Endodermal cell (in vitro differentiated cells): ENCODE measurements around the gene RHOV. TPM values are rescaled to one million over a fixed set of nuclear protein-coding genes. Genes with fewer than 3 reads are reported as not detected.

ENCODE experiments used
- DNase-seq: peaks from one replicate; pipeline ENCODE4 v3.0.0-alpha.2; 2017
- H3K27ac ChIP-seq: 2 replicates; pipeline ENCODE4 v1.5.1; 2013; ENCODE audit warnings: mild to moderate bottlenecking, low read depth, low read length, moderate library complexity
- H3K27me3 ChIP-seq: 2 replicates; pipeline ENCODE4 v1.6.1; 2013; ENCODE audit warnings: mild to moderate bottlenecking, low read length, moderate library complexity; ENCODE audit not compliant: insufficient read depth, control insufficient read depth, poor library complexity, severe bottlenecking
- H3K36me3 ChIP-seq: 2 replicates; pipeline ENCODE4 v1.7.0; 2013; ENCODE audit warnings: mild to moderate bottlenecking, low read length, moderate library complexity; ENCODE audit not compliant: control insufficient read depth, insufficient read depth
- H3K4me1 ChIP-seq: one replicate; pipeline ENCODE4 v1.7.0; 2013; ENCODE audit warnings: low read length; ENCODE audit not compliant: control insufficient read depth, insufficient read depth
- H3K4me3 ChIP-seq: 2 replicates; pipeline ENCODE4 v1.5.1; 2013; ENCODE audit warnings: mild to moderate bottlenecking, low read length, moderate library complexity
- H3K9ac ChIP-seq: 2 replicates; pipeline ENCODE4 v1.6.1; 2013; ENCODE audit warnings: mild to moderate bottlenecking, low read length, moderate library complexity; ENCODE audit not compliant: poor library complexity, severe bottlenecking; ENCODE audit errors: extremely low read depth
- H3K9me3 ChIP-seq: 2 replicates; pipeline ENCODE4 v1.6.1; 2013; ENCODE audit warnings: mild to moderate bottlenecking, low read length, moderate library complexity; ENCODE audit not compliant: control insufficient read depth
- H3K27ac Mint-ChIP-seq: 2 replicates; pipeline ENCODE4 v1.8.0; 2020; ENCODE audit warnings: mixed read lengths
- H3K27me3 Mint-ChIP-seq: 2 replicates; pipeline ENCODE4 v1.8.0; 2021; ENCODE audit warnings: mild to moderate bottlenecking, mixed read lengths; ENCODE audit not compliant: insufficient read depth
- H3K36me3 Mint-ChIP-seq: 2 replicates; pipeline ENCODE4 v1.8.0; 2020; ENCODE audit warnings: low read depth, mixed read lengths
- H3K4me1 Mint-ChIP-seq: 2 replicates; pipeline ENCODE4 v1.8.0; 2020; ENCODE audit warnings: mixed read lengths
- H3K4me3 Mint-ChIP-seq: 2 replicates; pipeline ENCODE4 v1.8.0; 2020; ENCODE audit warnings: mild to moderate bottlenecking, moderate library complexity, mixed read lengths
- H3K9me3 Mint-ChIP-seq: 2 replicates; pipeline ENCODE4 v1.8.0; 2020; ENCODE audit warnings: mild to moderate bottlenecking, mixed read lengths
- WGBS, 2 experiments: methylation state at CpG; one replicate each; pipeline versions ENCODE4 v1.1.5 to v1.1.7; 2013; ENCODE audit warnings: missing lambda C conversion rate in 2 of 2, mixed read lengths in 1 of 2; ENCODE audit not compliant: insufficient coverage in 1 of 2, insufficient read length in 1 of 2; 5-methylcytosine and 5-hydroxymethylcytosine counted together
- long read RNA-seq, 4 experiments: library from polyadenylated mRNA in 2 of 4; library from RNA in 1 of 4; library from capped mRNA in 1 of 4; stranded (forward) in 3 of 4; unstranded in 1 of 4; transcript quantifications; one replicate each; pipeline ENCODE4 v2.0.0, GENCODE V29; 2020 to 2021; ENCODE audit warnings: inconsistent platforms in 1 of 4
- polyA plus RNA-seq, 2 experiments: library from polyadenylated mRNA; stranded (reverse); fragments of 50-300 nt; gene quantifications; one replicate each; pipeline ENCODE4 v1.2.3, GENCODE V29; 2013
- total RNA-seq, 2 donors: library from RNA; stranded (reverse); fragmentation: NEBNext Ultra II Directional in 1 of 2; extraction: Animal tissue kit (Norgen Biotek cat#: 25700) in 1 of 2; gene quantifications; 2 replicates in 1 of 2; 3 replicates in 1 of 2; pipeline ENCODE4 v1.2.1, GENCODE V29; 2021
- TF ChIP-seq, protein P1 (sequence below): fragments of 200-600 bp; sonication (generic); conservative IDR thresholded peaks from 2 replicates; pipeline ENCODE4 v1.5.0; 2021; ENCODE audit warnings: antibody characterized with exemption, mild to moderate bottlenecking

The RHOV gene, protein sequence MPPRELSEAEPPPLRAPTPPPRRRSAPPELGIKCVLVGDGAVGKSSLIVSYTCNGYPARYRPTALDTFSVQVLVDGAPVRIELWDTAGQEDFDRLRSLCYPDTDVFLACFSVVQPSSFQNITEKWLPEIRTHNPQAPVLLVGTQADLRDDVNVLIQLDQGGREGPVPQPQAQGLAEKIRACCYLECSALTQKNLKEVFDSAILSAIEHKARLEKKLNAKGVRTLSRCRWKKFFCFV
- total RNA-seq = 1 to 10 TPM; 1.8 to 2.8 TPM
- polyA plus RNA-seq (2013, experiment 1 of 2) = 0.39 TPM
- 0.50 TPM for polyA plus RNA-seq (2013, experiment 2 of 2)
- long read RNA-seq, experiment 1 = 0 reads
- long read RNA-seq, experiment 2, partial matches to known transcripts = 1 of 8 reads
- long read RNA-seq, experiment 2, other reads (novel, unspliced or antisense) = 3 of 8 reads
- long read RNA-seq, experiment 3, partial matches to known transcripts = 1 of 2 reads
- long read RNA-seq, experiment 3, other reads (novel, unspliced or antisense) = 0 of 2 reads
- long read RNA-seq, experiment 4, partial matches to known transcripts = 3 of 3 reads
- long read RNA-seq, experiment 4, other reads (novel, unspliced or antisense) = 0 of 3 reads

- Histone ChIP-seq H3K36me3 (no peaks in the 10 kb centered on the region), H3K27ac (no peak within 1 kb of the TSS), H3K9ac (no peak within 1 kb of the TSS), H3K4me3 (peak within 1 kb of the TSS; percentile 75), H3K27me3 (peaks cover 6% of the 10 kb centered on the region), H3K9me3 (no peaks in the 10 kb centered on the region), H3K4me1 (no peaks in the 10 kb centered on the region)
- H3K4me3 Mint-ChIP-seq = peak within 1 kb of the TSS; percentile 62
- H3K27ac Mint-ChIP-seq = no peak within 1 kb of the TSS
- no peaks in the 10 kb centered on the region for H3K36me3 Mint-ChIP-seq
- WGBS, 2 experiments = 0 to 2% methylated on average over 32 to 74 of the region's 74 CpGs
- H3K4me1 Mint-ChIP-seq = peaks cover 20% of the 10 kb centered on the region
- TF ChIP-seq, protein P1, sequence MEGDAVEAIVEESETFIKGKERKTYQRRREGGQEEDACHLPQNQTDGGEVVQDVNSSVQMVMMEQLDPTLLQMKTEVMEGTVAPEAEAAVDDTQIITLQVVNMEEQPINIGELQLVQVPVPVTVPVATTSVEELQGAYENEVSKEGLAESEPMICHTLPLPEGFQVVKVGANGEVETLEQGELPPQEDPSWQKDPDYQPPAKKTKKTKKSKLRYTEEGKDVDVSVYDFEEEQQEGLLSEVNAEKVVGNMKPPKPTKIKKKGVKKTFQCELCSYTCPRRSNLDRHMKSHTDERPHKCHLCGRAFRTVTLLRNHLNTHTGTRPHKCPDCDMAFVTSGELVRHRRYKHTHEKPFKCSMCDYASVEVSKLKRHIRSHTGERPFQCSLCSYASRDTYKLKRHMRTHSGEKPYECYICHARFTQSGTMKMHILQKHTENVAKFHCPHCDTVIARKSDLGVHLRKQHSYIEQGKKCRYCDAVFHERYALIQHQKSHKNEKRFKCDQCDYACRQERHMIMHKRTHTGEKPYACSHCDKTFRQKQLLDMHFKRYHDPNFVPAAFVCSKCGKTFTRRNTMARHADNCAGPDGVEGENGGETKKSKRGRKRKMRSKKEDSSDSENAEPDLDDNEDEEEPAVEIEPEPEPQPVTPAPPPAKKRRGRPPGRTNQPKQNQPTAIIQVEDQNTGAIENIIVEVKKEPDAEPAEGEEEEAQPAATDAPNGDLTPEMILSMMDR = peak; percentile 74
- H3K27me3 Mint-ChIP-seq = peaks cover 3% of the 10 kb centered on the region
- H3K9me3 Mint-ChIP-seq = no peaks in the 10 kb centered on the region
- peak; percentile 96 for DNase-seq
Measured at GRCh38 chr15:40873694-40874561, at the start of gene RHOV. Gene RHOV, minus strand, starts transcription at chr15:40874234. Its CDS starts 95 bp downstream, at chr15:40874139.

DNA sequence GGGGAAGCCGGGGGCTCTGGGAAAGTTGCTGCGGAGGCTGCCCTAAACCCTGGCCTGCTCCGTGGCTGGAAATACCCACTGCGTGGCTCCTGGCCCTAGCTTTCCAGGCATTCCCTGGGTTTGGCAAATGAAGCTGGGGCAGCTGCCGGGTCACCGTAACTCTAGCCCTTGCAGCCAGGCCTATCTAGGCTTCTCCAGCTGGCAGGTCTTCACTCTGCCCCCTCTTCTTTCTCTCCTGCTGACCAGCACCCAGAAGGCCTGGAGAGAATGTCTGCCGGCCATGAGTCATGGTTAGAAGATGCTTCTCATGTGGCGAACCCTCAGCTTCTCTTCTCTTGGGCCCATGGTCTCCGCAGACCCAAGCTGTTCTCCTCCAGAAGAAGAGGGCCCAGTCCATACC is 49.5 kb upstream of the RHOV start:
- Histone ChIP-seq H3K4me3 (no peak overlapping the region), H3K9me3 (no peaks in the 10 kb centered on the region), H3K4me1 (peaks cover 9% of the 10 kb centered on the region), H3K27ac (no peak overlapping the region), H3K36me3 (no peaks in the 10 kb centered on the region), H3K9ac (no peak overlapping the region), H3K27me3 (peaks cover 87% of the 10 kb centered on the region)
- Mint-ChIP-seq H3K4me1 (peaks cover 10% of the 10 kb centered on the region), H3K27ac (no peak overlapping the region), H3K9me3 (no peaks in the 10 kb centered on the region), H3K27me3 (peaks cover 98% of the 10 kb centered on the region), H3K4me3 (no peak overlapping the region), H3K36me3 (no peaks in the 10 kb centered on the region)
- DNase-seq = no peak
- TF ChIP-seq, protein P1 = no peak
- 83 to 91% methylated on average over 1 to 9 of the region's 9 CpGs for whole genome bisulfite sequencing, 2 experiments

- Mint-ChIP-seq H3K4me3 (no peak overlapping the region), H3K27ac (no peak overlapping the region), H3K36me3 (no peaks in the 10 kb centered on the region), H3K4me1 (peaks cover 9% of the 10 kb centered on the region), H3K27me3 (peaks cover 95% of the 10 kb centered on the region), H3K9me3 (no peaks in the 10 kb centered on the region)
- Histone ChIP-seq H3K27ac (no peak overlapping the region), H3K36me3 (no peaks in the 10 kb centered on the region), H3K4me1 (peaks cover 9% of the 10 kb centered on the region), H3K9me3 (no peaks in the 10 kb centered on the region), H3K9ac (no peak overlapping the region), H3K4me3 (no peak overlapping the region), H3K27me3 (peaks cover 78% of the 10 kb centered on the region)
- TF ChIP-seq, protein P1 = no peak
- WGBS, 2 experiments = 68 to 76% methylated on average over 7 to 10 of the region's 10 CpGs
- no peak for DNase-seq
Measured at GRCh38 chr15:40922608-40923005, 48.6 kb upstream of the RHOV start.
